HTERT RPE-1 (cell line): Measurements from ENCODE around the gene SOWAHD.
"Not testable (repeated sequence)": the region's sequence is repeated elsewhere in the genome, so short reads cannot be mapped to it uniquely, and the experiment has no call there.

Experiments used
- in situ Hi-C: fragments of 300-500 bp; cut with MboI; formaldehyde crosslinking; loops from 4 replicates; pipeline ENCODE4 v1.14.3; 2020; ENCODE audit warnings: low sequenced_read_pairs

SOWAHD gene

DNA sequence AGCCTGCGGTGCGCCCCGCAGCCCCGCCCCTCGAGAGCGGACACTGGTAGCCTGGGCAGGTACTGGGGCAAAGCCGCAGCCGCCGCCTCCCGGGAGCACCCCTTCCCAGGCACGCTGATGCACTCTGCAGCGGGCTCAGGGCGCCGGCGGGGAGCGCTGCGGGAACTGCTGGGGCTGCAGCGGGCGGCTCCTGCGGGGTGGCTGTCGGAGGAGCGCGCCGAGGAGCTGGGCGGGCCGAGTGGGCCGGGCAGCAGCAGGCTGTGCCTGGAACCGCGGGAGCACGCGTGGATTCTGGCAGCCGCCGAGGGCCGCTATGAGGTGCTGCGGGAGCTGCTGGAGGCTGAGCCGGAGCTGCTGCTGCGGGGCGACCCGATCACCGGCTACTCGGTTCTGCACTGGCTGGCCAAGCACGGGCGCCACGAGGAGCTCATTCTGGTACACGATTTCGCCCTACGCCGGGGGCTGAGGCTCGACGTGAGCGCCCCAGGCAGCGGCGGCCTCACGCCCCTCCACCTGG lies 401 bp downstream of the SOWAHD start:
- in situ Hi-C loops: no loop called here

GRCh38 chrX:119759248-119759766 lies 919 bp downstream of the SOWAHD start:
- in situ Hi-C loops: no loop called here

- in situ Hi-C loops: no loop called here
These were observed 1.9 kb downstream of the SOWAHD start for GRCh38 chrX:119760026-119760877.

DNA sequence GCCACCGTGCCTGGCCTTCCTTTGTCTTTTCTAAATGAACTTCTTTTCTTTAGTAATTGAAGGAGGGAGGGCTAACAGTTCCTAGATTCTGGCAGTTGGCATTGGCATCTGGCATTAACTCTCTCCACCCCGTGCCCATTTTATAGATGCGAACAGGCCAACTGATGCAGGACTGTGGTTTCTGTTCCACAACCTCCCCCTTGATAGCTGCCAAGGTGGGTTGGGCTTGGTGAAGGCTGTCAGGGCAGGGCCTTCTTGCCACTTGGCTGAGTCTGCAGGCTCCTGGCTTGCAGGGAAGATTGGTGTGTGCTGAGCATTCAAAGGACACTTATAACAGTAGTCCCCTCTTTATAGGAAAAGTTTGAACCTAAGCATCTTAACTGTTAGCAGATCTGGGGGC lies 4.3 kb downstream of the SOWAHD start:
- in situ Hi-C loops: no loop called here

DNA sequence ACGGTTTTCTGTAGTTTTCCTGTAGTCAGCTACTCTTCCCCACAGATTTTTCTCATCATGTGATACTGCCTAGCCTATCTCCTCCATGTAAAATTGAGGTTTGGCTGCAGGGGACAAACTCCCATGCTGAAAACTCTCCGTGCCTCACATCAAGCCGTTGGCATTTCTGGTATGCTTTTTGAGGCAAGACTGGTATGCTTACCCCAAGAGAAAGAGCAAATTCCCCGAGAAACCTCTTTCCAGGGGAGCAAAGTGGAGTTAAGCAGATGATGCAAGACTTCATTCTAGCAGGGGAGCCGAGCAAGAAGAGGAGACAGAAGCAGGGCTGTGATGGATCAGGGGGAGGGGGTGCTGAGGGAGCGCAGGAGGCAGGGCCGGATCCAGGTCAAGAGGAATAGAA lies 4.8 kb downstream of the SOWAHD start:
- in situ Hi-C loops: no loop called here

DNA sequence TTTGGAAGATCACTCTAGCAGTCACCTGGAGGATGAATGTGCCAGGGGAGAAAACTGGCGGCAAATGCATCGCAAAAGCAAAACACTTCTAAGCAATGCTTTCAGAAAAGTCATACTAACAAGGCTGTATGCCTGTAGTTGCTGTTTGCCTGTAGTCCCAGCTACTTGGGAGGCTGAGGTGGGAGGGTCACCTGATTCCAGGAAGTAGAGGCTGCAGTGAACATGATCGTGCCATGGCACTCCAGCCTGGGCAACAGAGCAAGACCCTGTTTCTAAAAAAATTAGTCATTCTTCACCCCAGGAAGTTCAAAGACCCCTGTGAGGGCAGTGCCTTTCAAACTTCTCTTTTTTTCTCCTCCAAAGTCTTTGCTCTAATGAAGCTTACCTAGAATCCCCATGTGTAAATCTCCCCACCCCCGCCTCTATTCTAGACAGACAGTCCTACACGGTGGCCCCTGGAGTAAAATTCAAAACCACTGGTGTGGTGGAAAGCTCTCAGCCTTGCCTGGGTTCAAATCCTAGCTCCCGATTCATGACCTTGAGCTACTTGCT lies 5.5 kb downstream of the SOWAHD start:
- in situ Hi-C loops: no loop called here

DNA sequence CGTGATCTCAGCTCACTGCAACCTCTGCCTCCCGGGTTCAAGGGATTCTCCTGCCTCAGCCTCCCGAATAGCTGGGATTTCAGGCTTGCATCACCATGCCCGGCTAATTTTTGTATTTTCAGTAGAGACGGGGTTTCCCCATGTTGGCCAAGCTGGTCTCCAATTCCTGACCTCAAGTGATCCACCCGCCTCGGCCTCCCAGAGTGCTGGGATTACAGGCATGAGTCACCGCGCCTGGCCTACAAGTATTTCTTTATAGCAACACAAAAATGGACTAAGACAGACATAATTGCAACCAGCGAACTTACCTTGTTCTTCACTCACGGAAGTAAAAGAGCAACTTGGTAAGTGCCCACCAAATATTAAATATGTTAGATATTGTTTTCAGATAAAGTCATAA lies 10.0 kb downstream of the SOWAHD start:
- in situ Hi-C loops: not testable (repeated sequence)

DNA sequence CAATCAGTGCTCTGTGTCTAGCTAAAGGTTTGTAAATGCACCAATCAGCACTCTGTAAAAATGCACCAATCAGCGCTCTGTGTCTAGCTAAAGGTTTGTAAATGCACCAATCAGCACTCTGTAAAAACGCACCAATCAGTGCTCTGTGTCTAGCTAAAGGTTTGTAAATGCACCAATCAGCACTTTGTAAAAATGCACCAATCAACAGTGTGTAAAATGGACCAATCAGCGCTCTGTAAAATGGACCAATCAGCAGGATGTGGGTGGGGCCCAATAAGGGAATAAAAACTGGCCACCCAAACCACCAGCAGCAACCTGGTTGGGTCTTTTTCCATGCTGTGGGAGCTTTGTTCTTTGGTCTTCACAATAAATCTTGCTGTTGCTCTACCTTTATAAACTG lies 11.0 kb downstream of the SOWAHD start:
- in situ Hi-C loops: not testable (repeated sequence)

- in situ Hi-C loops: no loop called here
These were observed 17.3 kb downstream of the SOWAHD start for GRCh38 chrX:119775517-119776238.

- in situ Hi-C loops: no loop called here
These were observed 20.4 kb downstream of the SOWAHD start for GRCh38 chrX:119778829-119779228.

DNA sequence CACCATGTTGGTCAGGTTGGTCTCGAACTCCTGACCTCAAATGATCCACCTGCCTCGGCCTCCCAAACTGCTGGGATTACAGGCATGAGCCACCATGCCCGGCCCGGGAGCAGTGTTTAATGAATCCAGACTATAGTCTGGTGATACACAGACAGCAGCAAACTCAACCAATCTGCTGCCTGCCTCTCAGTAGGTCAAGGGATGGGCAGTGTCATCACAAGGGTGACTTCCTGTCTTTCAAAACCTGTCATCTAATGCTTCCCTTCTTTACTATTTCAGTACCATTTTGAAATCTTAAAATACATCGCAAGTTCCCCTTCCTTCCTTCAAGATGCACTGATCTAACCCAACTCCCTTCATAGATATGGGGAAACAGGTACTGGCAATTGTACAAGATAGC lies 24.6 kb downstream of the SOWAHD start:
- in situ Hi-C loops: no loop called here

- in situ Hi-C loops: no loop called here
These were observed 26.5 kb downstream of the SOWAHD start for GRCh38 chrX:119784747-119785446.

- in situ Hi-C loops: no loop called here
These were observed 32.6 kb downstream of the SOWAHD start for GRCh38 chrX:119790977-119791436.

DNA sequence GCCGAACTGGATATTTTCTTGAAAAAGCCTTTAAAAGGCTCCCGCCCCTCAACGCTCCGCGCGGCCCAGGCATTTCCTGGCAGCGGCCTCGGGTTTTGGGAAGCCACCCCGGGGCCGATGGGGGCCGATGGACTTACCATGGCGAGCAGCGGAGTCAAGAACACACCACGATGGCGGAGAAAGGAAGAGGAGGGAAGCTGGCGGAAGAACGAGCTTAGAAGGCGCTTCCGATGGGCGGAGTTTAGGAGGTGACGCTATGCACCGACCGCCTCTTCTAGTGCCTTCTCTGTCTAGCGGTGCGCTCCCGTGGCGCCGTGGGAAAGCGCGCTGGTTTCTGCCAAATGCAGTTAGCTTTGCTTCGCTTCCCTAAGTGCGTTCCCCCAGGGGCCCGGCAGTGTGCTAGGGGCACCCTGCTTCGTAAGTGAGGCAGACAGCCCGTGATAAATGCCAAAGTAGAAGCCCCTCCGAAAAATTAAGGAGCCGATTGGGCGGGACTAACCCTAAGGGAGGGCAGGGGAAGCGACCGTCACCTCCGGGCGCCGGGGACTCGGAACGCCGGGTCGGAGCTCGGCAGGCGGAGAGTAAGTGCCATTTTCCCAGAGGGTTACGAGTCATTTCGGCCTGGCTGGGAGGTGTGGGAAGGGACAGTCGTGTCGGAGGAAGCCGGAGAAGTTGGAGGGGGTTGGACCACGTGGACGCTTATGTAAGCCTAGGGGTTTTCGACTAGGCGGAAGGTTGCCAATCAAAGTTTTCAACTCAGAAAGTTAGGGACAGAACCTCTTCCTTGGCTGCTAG lies 33.2 kb downstream of the SOWAHD start, which contains the start of gene RPL39:
Gene RPL39 (minus strand): TSS at position 194 of the 795 bp plus-strand sequence. CDS start 54 bp downstream, at position 140.
- in situ Hi-C loops: no loop called here

- in situ Hi-C loops: no loop called here
These were observed 43.1 kb downstream of the SOWAHD start for GRCh38 chrX:119801253-119802221.

- in situ Hi-C loops: no loop called here
These were observed 44.2 kb downstream of the SOWAHD start for GRCh38 chrX:119802546-119802945.

DNA sequence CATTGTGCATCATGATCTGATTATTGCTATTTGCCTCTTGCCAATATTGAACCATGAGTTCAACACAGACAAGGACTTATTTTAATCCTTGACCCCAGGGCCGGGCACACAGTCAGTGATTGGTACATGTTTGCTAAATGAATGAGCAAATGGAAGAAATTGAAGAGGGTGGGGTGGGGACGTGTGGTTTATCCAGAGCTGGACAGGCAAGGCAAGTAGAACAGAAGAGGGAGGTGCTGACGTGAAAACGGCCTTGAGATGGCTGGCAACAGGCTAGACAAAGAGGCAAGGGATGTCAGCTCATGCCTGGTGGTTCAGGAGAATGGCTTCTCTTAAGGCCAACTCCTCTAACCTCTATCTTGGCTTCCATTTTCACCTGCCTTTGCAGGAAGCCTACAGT lies 50.1 kb downstream of the SOWAHD start:
- in situ Hi-C loops: not testable (repeated sequence)

GRCh38 chrX:119809185-119809666 lies 50.8 kb downstream of the SOWAHD start:
- in situ Hi-C loops: no loop called here
